Measurements from ENCODE around the gene OTOR. TPM values are rescaled to one million over a fixed set of nuclear protein-coding genes. Genes with fewer than 3 reads are reported as not detected.

Gene OTOR
- total and polyA plus RNA-seq, 2 of the 8 experiments (the other 6 are each of a cell fraction or from before 2014, with no cell fraction given): not detected

DNA sequence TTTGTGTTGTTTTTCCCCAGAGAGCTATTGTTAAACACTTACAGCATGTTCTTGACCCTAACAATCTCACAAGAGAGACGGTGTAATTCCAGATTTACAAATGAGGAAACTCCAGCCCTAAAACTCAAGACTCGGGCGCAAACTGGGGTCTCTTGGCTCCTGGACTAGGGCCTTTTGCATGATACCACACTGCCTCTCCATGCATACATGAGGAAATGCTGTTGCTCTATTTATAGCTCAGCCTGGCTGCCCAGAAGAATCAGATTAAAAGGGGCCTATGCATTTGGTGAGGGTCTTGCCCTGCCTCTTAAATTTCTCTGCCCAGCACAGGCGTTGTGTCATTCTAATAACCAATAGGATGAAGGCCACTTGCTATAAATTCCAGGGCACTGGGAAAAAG is 48.9 kb upstream of the OTOR start (continued):
- TF ChIP-seq CHD7 (IDR thresholded peaks at IDR 0.05; ENCODE audit: insufficient replicate concordance, low read length) (no peak), CBX8 (IDR thresholded peaks at IDR 0.05; ENCODE audit: borderline replicate concordance, low read depth, low read length) (no peak), CTCF (IDR thresholded peaks at IDR 0.05; ENCODE audit: control extremely low read depth in 1 of 3, insufficient read depth in 1 of 3, low read depth in 1 of 3, low read length in 3 of 3) (peak in 2 of 3 experiments; percentile 19 to 35; a peak in 2 of 4 replicates), POU5F1 (IDR thresholded peaks at IDR 0.05; ENCODE audit: low read depth, low read length) (no peak), MAX (IDR thresholded peaks at IDR 0.05) (no peak), TEAD4 (IDR thresholded peaks at IDR 0.05; ENCODE audit: low read depth, low read length) (no peak)
- TF ChIP-seq, protein P1, sequence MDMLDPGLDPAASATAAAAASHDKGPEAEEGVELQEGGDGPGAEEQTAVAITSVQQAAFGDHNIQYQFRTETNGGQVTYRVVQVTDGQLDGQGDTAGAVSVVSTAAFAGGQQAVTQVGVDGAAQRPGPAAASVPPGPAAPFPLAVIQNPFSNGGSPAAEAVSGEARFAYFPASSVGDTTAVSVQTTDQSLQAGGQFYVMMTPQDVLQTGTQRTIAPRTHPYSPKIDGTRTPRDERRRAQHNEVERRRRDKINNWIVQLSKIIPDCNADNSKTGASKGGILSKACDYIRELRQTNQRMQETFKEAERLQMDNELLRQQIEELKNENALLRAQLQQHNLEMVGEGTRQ (IDR thresholded peaks at IDR 0.05; ENCODE audit: low read length): no peak

All from H1 (cell line).